ENCODE measurements around the gene KCNMA1. TPM values are rescaled to one million over a fixed set of nuclear protein-coding genes. Genes with fewer than 3 reads are reported as not detected.

The KCNMA1 gene
- polyA plus RNA-seq, 1 donor from 2014 or later, result 60.8 TPM

DNA sequence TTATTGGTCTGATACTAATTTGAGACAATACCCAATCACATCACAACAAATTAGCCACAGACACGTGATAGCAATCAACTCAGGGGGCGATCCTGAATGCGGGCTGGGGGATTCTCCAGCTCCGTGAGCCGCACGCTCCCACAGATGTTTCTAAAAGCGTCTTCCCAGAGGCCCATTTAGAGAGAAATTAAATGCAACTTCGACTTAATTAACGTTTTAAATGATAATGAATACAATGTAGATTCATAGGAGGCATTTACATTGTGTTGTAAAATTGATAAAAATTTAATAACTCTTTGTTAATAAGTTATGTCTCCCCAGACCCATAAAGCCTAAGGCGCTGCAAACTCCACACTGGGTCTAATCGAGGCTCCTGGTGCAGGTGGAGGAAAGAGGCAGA lies 642.6 kb downstream of the KCNMA1 start:
- Histone ChIP-seq H3F3A (ENCODE audit: insufficient read depth, low read length, poor library complexity, severe bottlenecking) (no peaks in the 10 kb centered on the region), H3K9me3 (ENCODE audit: low read length) (no peaks in the 10 kb centered on the region), H3K27me3 (ENCODE audit: insufficient read depth, low read depth, low read length) (no peaks in the 10 kb centered on the region), H2AFZ (ENCODE audit: low read depth, low read length) (no peak overlapping the region), H3K27ac (ENCODE audit: low read length) (no peak overlapping the region), H3K4me3 (ENCODE audit: low read length) (no peak overlapping the region), H3K9me2 (ENCODE audit: insufficient read depth, low read length) (no peaks in the 10 kb centered on the region), H4K20me1 (ENCODE audit: insufficient read depth) (no peaks in the 10 kb centered on the region), H3K4me2 (ENCODE audit: low read length) (no peak overlapping the region), H3K36me3 (ENCODE audit: insufficient read depth, low read length) (no peaks in the 10 kb centered on the region), H3K79me2 (replicated peaks; ENCODE audit: insufficient read depth, low read length) (no peaks in the 10 kb centered on the region), H3K9ac (ENCODE audit: low read length) (no peak overlapping the region)
- TF ChIP-seq RAD21 (conservative IDR thresholded peaks at IDR 0.05), result no peak
- TF ChIP-seq EP300 (conservative IDR thresholded peaks at IDR 0.05; ENCODE audit: poor library complexity, severe bottlenecking), result no peak
- TF ChIP-seq POLR2AphosphoS5 (IDR thresholded peaks at IDR 0.05), result no peak
- TF ChIP-seq MXI1 (conservative IDR thresholded peaks at IDR 0.05; ENCODE audit: poor library complexity, severe bottlenecking), result no peak
- TF ChIP-seq, protein P1, sequence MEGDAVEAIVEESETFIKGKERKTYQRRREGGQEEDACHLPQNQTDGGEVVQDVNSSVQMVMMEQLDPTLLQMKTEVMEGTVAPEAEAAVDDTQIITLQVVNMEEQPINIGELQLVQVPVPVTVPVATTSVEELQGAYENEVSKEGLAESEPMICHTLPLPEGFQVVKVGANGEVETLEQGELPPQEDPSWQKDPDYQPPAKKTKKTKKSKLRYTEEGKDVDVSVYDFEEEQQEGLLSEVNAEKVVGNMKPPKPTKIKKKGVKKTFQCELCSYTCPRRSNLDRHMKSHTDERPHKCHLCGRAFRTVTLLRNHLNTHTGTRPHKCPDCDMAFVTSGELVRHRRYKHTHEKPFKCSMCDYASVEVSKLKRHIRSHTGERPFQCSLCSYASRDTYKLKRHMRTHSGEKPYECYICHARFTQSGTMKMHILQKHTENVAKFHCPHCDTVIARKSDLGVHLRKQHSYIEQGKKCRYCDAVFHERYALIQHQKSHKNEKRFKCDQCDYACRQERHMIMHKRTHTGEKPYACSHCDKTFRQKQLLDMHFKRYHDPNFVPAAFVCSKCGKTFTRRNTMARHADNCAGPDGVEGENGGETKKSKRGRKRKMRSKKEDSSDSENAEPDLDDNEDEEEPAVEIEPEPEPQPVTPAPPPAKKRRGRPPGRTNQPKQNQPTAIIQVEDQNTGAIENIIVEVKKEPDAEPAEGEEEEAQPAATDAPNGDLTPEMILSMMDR (IDR thresholded peaks at IDR 0.05; ENCODE audit: poor library complexity, severe bottlenecking), result no peak
- no peak for TF ChIP-seq TAF1 (IDR thresholded peaks at IDR 0.05; ENCODE audit: low read depth)
- TF ChIP-seq SMC3 (conservative IDR thresholded peaks at IDR 0.05; ENCODE audit: poor library complexity), result no peak
- TF ChIP-seq, protein P2, sequence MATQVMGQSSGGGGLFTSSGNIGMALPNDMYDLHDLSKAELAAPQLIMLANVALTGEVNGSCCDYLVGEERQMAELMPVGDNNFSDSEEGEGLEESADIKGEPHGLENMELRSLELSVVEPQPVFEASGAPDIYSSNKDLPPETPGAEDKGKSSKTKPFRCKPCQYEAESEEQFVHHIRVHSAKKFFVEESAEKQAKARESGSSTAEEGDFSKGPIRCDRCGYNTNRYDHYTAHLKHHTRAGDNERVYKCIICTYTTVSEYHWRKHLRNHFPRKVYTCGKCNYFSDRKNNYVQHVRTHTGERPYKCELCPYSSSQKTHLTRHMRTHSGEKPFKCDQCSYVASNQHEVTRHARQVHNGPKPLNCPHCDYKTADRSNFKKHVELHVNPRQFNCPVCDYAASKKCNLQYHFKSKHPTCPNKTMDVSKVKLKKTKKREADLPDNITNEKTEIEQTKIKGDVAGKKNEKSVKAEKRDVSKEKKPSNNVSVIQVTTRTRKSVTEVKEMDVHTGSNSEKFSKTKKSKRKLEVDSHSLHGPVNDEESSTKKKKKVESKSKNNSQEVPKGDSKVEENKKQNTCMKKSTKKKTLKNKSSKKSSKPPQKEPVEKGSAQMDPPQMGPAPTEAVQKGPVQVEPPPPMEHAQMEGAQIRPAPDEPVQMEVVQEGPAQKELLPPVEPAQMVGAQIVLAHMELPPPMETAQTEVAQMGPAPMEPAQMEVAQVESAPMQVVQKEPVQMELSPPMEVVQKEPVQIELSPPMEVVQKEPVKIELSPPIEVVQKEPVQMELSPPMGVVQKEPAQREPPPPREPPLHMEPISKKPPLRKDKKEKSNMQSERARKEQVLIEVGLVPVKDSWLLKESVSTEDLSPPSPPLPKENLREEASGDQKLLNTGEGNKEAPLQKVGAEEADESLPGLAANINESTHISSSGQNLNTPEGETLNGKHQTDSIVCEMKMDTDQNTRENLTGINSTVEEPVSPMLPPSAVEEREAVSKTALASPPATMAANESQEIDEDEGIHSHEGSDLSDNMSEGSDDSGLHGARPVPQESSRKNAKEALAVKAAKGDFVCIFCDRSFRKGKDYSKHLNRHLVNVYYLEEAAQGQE (IDR thresholded peaks at IDR 0.05; ENCODE audit: borderline replicate concordance), result no peak
- no peak for TF ChIP-seq EZH2 (IDR thresholded peaks at IDR 0.05; ENCODE audit: borderline replicate concordance, insufficient read depth, low read length, poor library complexity, severe bottlenecking)

DNA sequence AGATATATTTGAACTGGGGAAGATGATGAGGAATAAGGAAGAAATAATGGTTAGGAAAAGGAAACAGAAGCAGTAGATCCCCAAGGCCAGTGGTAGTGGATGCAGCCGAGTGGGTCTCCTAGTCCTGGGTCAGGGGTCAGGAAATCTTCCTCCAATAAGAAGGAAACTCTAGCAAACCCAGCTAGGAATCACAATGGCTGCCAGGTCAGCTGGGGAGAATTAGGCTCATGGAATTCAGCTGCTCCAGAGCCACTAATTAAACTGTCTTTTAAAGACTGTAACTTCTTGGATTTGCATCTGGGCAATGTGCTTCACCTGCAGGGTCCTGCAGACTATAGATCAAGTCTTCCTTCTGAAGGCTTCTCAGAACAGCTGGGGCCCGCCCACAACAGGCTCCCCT lies 644.4 kb downstream of the KCNMA1 start:
- no peaks in the 10 kb centered on the region for H3F3A ChIP-seq (ENCODE audit: insufficient read depth, low read length, poor library complexity, severe bottlenecking)
- no peaks in the 10 kb centered on the region for H3K9me2 ChIP-seq (ENCODE audit: insufficient read depth, low read length)
- H3K9ac ChIP-seq (ENCODE audit: low read length), result no peak overlapping the region
- no peak overlapping the region for H2AFZ ChIP-seq (ENCODE audit: low read depth, low read length)
- H3K36me3 ChIP-seq (ENCODE audit: insufficient read depth, low read length), result no peaks in the 10 kb centered on the region
- no peak overlapping the region for H3K27ac ChIP-seq (ENCODE audit: low read length)
- H4K20me1 ChIP-seq (ENCODE audit: insufficient read depth), result no peaks in the 10 kb centered on the region
- no peak overlapping the region for H3K4me2 ChIP-seq (ENCODE audit: low read length)
- no peak overlapping the region for H3K4me3 ChIP-seq (ENCODE audit: low read length)
- H3K9me3 ChIP-seq (ENCODE audit: low read length), result no peaks in the 10 kb centered on the region
- H3K27me3 ChIP-seq (ENCODE audit: insufficient read depth, low read depth, low read length), result no peaks in the 10 kb centered on the region
- TF ChIP-seq, protein P2 (IDR thresholded peaks at IDR 0.05; ENCODE audit: borderline replicate concordance), result no peak
- no peak for TF ChIP-seq TAF1 (IDR thresholded peaks at IDR 0.05; ENCODE audit: low read depth)
- TF ChIP-seq RAD21 (conservative IDR thresholded peaks at IDR 0.05), result no peak
- no peak for TF ChIP-seq POLR2AphosphoS5 (IDR thresholded peaks at IDR 0.05)
- TF ChIP-seq MXI1 (conservative IDR thresholded peaks at IDR 0.05; ENCODE audit: poor library complexity, severe bottlenecking), result no peak
- TF ChIP-seq, protein P1 (IDR thresholded peaks at IDR 0.05; ENCODE audit: poor library complexity, severe bottlenecking), result no peak
- TF ChIP-seq SMC3 (conservative IDR thresholded peaks at IDR 0.05; ENCODE audit: poor library complexity), result no peak
- no peak for TF ChIP-seq EP300 (conservative IDR thresholded peaks at IDR 0.05; ENCODE audit: poor library complexity, severe bottlenecking)
- TF ChIP-seq EZH2 (IDR thresholded peaks at IDR 0.05; ENCODE audit: borderline replicate concordance, insufficient read depth, low read length, poor library complexity, severe bottlenecking), result no peak
- H3K79me2 ChIP-seq (replicated peaks; ENCODE audit: insufficient read depth, low read length), result no peaks in the 10 kb centered on the region

Data from neural cell (in vitro differentiated cells).